Suppressor macrophage (primary cell): ENCODE results near the gene SMIM38.

Experiments used
- DNase-seq, 4 experiments: peaks; one replicate each; pipeline ENCODE4 v3.0.0-alpha.2; 2020 to 2022
- total RNA-seq, 17 experiments: gene quantifications; one replicate each; lab custom pipeline; 2026; ENCODE audit warnings: mixed read lengths in 6 of 17, inconsistent platforms in 3 of 17; lab: John Stamatoyannopoulos, UW

SMIM38 gene
- total RNA-seq: 0 to 0.99 (median 0.07) reads per million in 17 experiments

- DNase-seq: no peak
Observed at GRCh38 chr11:69155302-69156234, at the start of gene SMIM38. Gene SMIM38 (plus strand): TSS chr11:69155935. CDS start chr11:69157847, 1,912 bp downstream.

GRCh38 chr11:69106031-69106811, 49.5 kb upstream of the SMIM38 start:
- DNase-seq: no peak

GRCh38 chr11:69107413-69107812, 48.3 kb upstream of the SMIM38 start:
- no peak for DNase-seq

GRCh38 chr11:69108030-69108429, 47.7 kb upstream of the SMIM38 start:
- no peak for DNase-seq

GRCh38 chr11:69108559-69108958, 47.2 kb upstream of the SMIM38 start:
- no peak for DNase-seq

GRCh38 chr11:69109101-69109500, 46.6 kb upstream of the SMIM38 start:
- DNase-seq: no peak

- no peak for DNase-seq
Observed at GRCh38 chr11:69110451-69110850, 45.3 kb upstream of the SMIM38 start.

- no peak for DNase-seq
Observed at GRCh38 chr11:69111624-69112542, 43.9 kb upstream of the SMIM38 start.

GRCh38 chr11:69113226-69113625, 42.5 kb upstream of the SMIM38 start:
- DNase-seq: no peak

GRCh38 chr11:69113646-69114340, 41.9 kb upstream of the SMIM38 start:
- no peak for DNase-seq

GRCh38 chr11:69114362-69114761, 41.4 kb upstream of the SMIM38 start:
- DNase-seq: no peak

- DNase-seq: no peak
Observed at GRCh38 chr11:69114811-69115523, 40.8 kb upstream of the SMIM38 start.

- no peak for DNase-seq
Observed at GRCh38 chr11:69115586-69116560, 39.9 kb upstream of the SMIM38 start.

GRCh38 chr11:69116671-69117070, 39.1 kb upstream of the SMIM38 start:
- DNase-seq: no peak

- no peak for DNase-seq
Observed at GRCh38 chr11:69119190-69119589, 36.5 kb upstream of the SMIM38 start.

- DNase-seq: no peak
Observed at GRCh38 chr11:69120096-69120875, 35.4 kb upstream of the SMIM38 start.

GRCh38 chr11:69121021-69121420, 34.7 kb upstream of the SMIM38 start:
- DNase-seq: no peak

GRCh38 chr11:69121621-69122325, 34.0 kb upstream of the SMIM38 start:
- DNase-seq: no peak

GRCh38 chr11:69122326-69122629, 33.5 kb upstream of the SMIM38 start:
- DNase-seq: no peak
